ENCODE data around the gene PKMYT1.
"Not testable (repeated sequence)": the region's sequence is repeated elsewhere in the genome, so short reads cannot be mapped to it uniquely, and the experiment has no call there.

PKMYT1 gene

GRCh38 chr16:2960183-2961010 is 19.8 kb downstream of the PKMYT1 start:
- DNase-seq (ENCODE audit: low spot score) = no peak

- no peak for DNase-seq (ENCODE audit: low spot score)
Measured at GRCh38 chr16:2959206-2959605, 21.0 kb downstream of the PKMYT1 start.

- no peak for DNase-seq (ENCODE audit: low spot score)
Measured at GRCh38 chr16:2956579-2956956, 23.7 kb downstream of the PKMYT1 start.

GRCh38 chr16:2955779-2956578 is 24.3 kb downstream of the PKMYT1 start:
- no peak for DNase-seq (ENCODE audit: low spot score)

- no peak for DNase-seq (ENCODE audit: low spot score)
Measured at GRCh38 chr16:2955438-2955778, 24.8 kb downstream of the PKMYT1 start.

- DNase-seq (ENCODE audit: low spot score) = no peak
Measured at GRCh38 chr16:2954656-2955381, 25.4 kb downstream of the PKMYT1 start.

- DNase-seq (ENCODE audit: low spot score) = no peak
Measured at GRCh38 chr16:2953706-2954627, 26.3 kb downstream of the PKMYT1 start.

- no peak for DNase-seq (ENCODE audit: low spot score)
Measured at GRCh38 chr16:2952679-2953078, 27.6 kb downstream of the PKMYT1 start.

GRCh38 chr16:2950773-2951172 is 29.5 kb downstream of the PKMYT1 start:
- no peak for DNase-seq (ENCODE audit: low spot score)

GRCh38 chr16:2950353-2950724 is 29.9 kb downstream of the PKMYT1 start:
- no peak for DNase-seq (ENCODE audit: low spot score)

GRCh38 chr16:2949705-2950352 is 30.4 kb downstream of the PKMYT1 start:
- DNase-seq (ENCODE audit: low spot score) = no peak

- DNase-seq (ENCODE audit: low spot score) = no peak
Measured at GRCh38 chr16:2948807-2949704, 31.2 kb downstream of the PKMYT1 start.

- no peak for DNase-seq (ENCODE audit: low spot score)
Measured at GRCh38 chr16:2946649-2947048, 33.6 kb downstream of the PKMYT1 start.

- not testable (repeated sequence) for DNase-seq (ENCODE audit: low spot score)
Measured at GRCh38 chr16:2943716-2944115, 36.5 kb downstream of the PKMYT1 start.

GRCh38 chr16:2942045-2942444 is 38.2 kb downstream of the PKMYT1 start:
- DNase-seq (ENCODE audit: low spot score) = no peak

GRCh38 chr16:2939968-2940367 is 40.3 kb downstream of the PKMYT1 start:
- no peak for DNase-seq (ENCODE audit: low spot score)

- DNase-seq (ENCODE audit: low spot score) = no peak
Measured at GRCh38 chr16:2938206-2938605, 42.0 kb downstream of the PKMYT1 start.

GRCh38 chr16:2937170-2937569 is 43.1 kb downstream of the PKMYT1 start:
- DNase-seq (ENCODE audit: low spot score) = peak; percentile 1

GRCh38 chr16:2936436-2937011 is 43.7 kb downstream of the PKMYT1 start:
- no peak for DNase-seq (ENCODE audit: low spot score)

- DNase-seq (ENCODE audit: low spot score) = no peak
Measured at GRCh38 chr16:2934450-2934849, 45.8 kb downstream of the PKMYT1 start.
